HG03342 (cell line): Measurements from ENCODE around the gene HELB.

ENCODE experiments used
- ATAC-seq: cut with Tn5 transposase; IDR thresholded peaks from one replicate; pipeline ENCODE4 v1.9.1; 2021; ENCODE audit warnings: mild to moderate bottlenecking, moderate library complexity; ENCODE audit not compliant: unreplicated experiment

HELB gene

GRCh38 chr12:66301944-66302826, at the start of gene HELB:
HELB (plus strand) TSS chr12:66302493; CDS start chr12:66302604, 111 bp downstream.
- ATAC-seq = peak; percentile 91

- ATAC-seq = no peak
These were observed 49.5 kb upstream of the HELB start for GRCh38 chr12:66252771-66253170.

- ATAC-seq = no peak
These were observed 46.6 kb upstream of the HELB start for GRCh38 chr12:66255737-66256136.

- no peak for ATAC-seq
These were observed 44.3 kb upstream of the HELB start for GRCh38 chr12:66258011-66258410.

GRCh38 chr12:66262737-66263136, 39.6 kb upstream of the HELB start:
- ATAC-seq = no peak

- ATAC-seq = no peak
These were observed 33.7 kb upstream of the HELB start for GRCh38 chr12:66268562-66268961.

GRCh38 chr12:66269142-66269541, 33.2 kb upstream of the HELB start:
- ATAC-seq = no peak

GRCh38 chr12:66269757-66270383, 32.4 kb upstream of the HELB start:
- ATAC-seq = peak; percentile 75

- ATAC-seq = no peak
These were observed 31.7 kb upstream of the HELB start for GRCh38 chr12:66270613-66271012.

- ATAC-seq = no peak
These were observed 29.6 kb upstream of the HELB start for GRCh38 chr12:66272650-66273049.

- no peak for ATAC-seq
These were observed 29.1 kb upstream of the HELB start for GRCh38 chr12:66273147-66273546.

GRCh38 chr12:66275040-66275439, 27.3 kb upstream of the HELB start:
- ATAC-seq = no peak

- ATAC-seq = no peak
These were observed 23.1 kb upstream of the HELB start for GRCh38 chr12:66279123-66279712.

GRCh38 chr12:66280561-66280960, 21.7 kb upstream of the HELB start:
- ATAC-seq = no peak

GRCh38 chr12:66282244-66282643, 20.0 kb upstream of the HELB start:
- no peak for ATAC-seq

- ATAC-seq = no peak
These were observed 15.0 kb upstream of the HELB start for GRCh38 chr12:66287275-66287674.

GRCh38 chr12:66288121-66288520, 14.2 kb upstream of the HELB start:
- no peak for ATAC-seq

- ATAC-seq = no peak
These were observed 12.8 kb upstream of the HELB start for GRCh38 chr12:66289485-66289884.

GRCh38 chr12:66290716-66291200, 11.5 kb upstream of the HELB start:
- ATAC-seq = no peak

GRCh38 chr12:66296176-66296683, 6.1 kb upstream of the HELB start:
- no peak for ATAC-seq

GRCh38 chr12:66297080-66297479, 5.2 kb upstream of the HELB start:
- no peak for ATAC-seq

GRCh38 chr12:66297923-66298322, 4.4 kb upstream of the HELB start:
- no peak for ATAC-seq
